PFSK-1 (cell line): Measurements from ENCODE around the gene SGK1.
A peak's percentile ranks its signal among the peaks of the same experiment; 100 is the strongest.

ENCODE experiments used
- FOXP2 ChIP-seq: optimal IDR thresholded peaks from 2 replicates; pipeline ENCODE3; 2011; ENCODE audit warnings: borderline replicate concordance, control low read depth, inconsistent platforms; ENCODE audit not compliant: insufficient read depth; ENCODE audit errors: extremely low read length, extremely low read depth
- POLR2AphosphoS5 ChIP-seq: IDR thresholded peaks from 2 replicates; pipeline ENCODE4 v1.6.1; 2012; ENCODE audit warnings: low read depth, mild to moderate bottlenecking, control low read depth, low read length, moderate library complexity
- REST ChIP-seq, 2 experiments: IDR thresholded peaks; 2 replicates each; pipeline versions ENCODE4 v1.6.1 to v1.8.0; 2011 to 2012; ENCODE audit warnings: low read depth in 2 of 2, low read length in 2 of 2, control low read depth in 1 of 2, inconsistent platforms in 1 of 2, mild to moderate bottlenecking in 1 of 2, moderate library complexity in 1 of 2; ENCODE audit not compliant: insufficient read depth in 1 of 2
- SIN3A ChIP-seq: IDR thresholded peaks from 2 replicates; pipeline ENCODE4 v1.6.1; 2012; ENCODE audit warnings: mild to moderate bottlenecking, low read length, moderate library complexity, borderline replicate concordance; ENCODE audit not compliant: insufficient read depth
- TAF1 ChIP-seq: IDR thresholded peaks from 2 replicates; pipeline ENCODE4 v1.6.1; 2012; ENCODE audit warnings: low read length, control low read depth, borderline replicate concordance; ENCODE audit not compliant: insufficient read depth

Gene SGK1

GRCh38 chr6:134287859-134288537 is 29.9 kb downstream of the SGK1 start:
- TF ChIP-seq TAF1 (no peak), SIN3A (peak; percentile 40; the same call in 1 of the 2 replicates), FOXP2 (no peak), REST (IDR thresholded peaks at IDR 0.05; ENCODE audit: insufficient read depth in 1 of 2, low read depth in 2 of 2, low read length in 2 of 2) (no peak), POLR2AphosphoS5 (no peak)

- TF ChIP-seq SIN3A (no peak), FOXP2 (no peak), TAF1 (no peak), POLR2AphosphoS5 (no peak), REST (IDR thresholded peaks at IDR 0.05; ENCODE audit: insufficient read depth in 1 of 2, low read depth in 2 of 2, low read length in 2 of 2) (no peak)
Measured at GRCh38 chr6:134282816-134283215, 35.1 kb downstream of the SGK1 start.

- TF ChIP-seq REST (IDR thresholded peaks at IDR 0.05; ENCODE audit: insufficient read depth in 1 of 2, low read depth in 2 of 2, low read length in 2 of 2) (no peak), FOXP2 (no peak), POLR2AphosphoS5 (no peak), TAF1 (no peak), SIN3A (no peak)
Measured at GRCh38 chr6:134281388-134281787, 36.5 kb downstream of the SGK1 start.

GRCh38 chr6:134278000-134278399 is 39.9 kb downstream of the SGK1 start:
- TF ChIP-seq SIN3A (no peak), REST (IDR thresholded peaks at IDR 0.05; ENCODE audit: insufficient read depth in 1 of 2, low read depth in 2 of 2, low read length in 2 of 2) (no peak), FOXP2 (no peak), TAF1 (no peak), POLR2AphosphoS5 (no peak)
